Stimulated activated CD8-positive, alpha-beta memory T cell treated with anti-CD3 and anti-CD28 coated beads, Interleukin-2, amount 100 ng/mL, for 1 hour (primary cell): ENCODE results near the gene ABCA13.

Experiments used
- DNase-seq, 2 donors: peaks; one replicate each; pipeline ENCODE4 v3.0.0-alpha.2; 2020; ENCODE audit warnings: low read depth in 2 of 2

Gene ABCA13

DNA sequence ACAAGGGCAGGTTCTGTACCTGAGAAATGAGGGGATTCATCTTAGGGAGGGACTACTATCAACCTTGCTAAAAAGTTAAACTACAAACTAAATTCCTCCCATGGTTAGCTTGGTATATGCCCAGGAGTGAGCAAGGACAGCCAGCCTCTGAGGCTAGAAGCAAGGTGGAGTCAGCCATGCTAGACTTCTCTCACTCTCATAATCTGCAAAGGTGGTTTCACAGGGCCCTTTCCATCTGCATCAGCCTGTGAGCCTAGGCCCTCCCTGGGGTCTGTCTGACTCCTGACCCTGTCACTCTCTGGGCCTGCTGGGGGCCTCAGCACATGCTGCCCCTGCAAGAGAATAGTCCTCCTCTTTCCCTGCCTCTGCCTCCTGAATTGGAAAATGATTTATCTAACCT, 66.1 kb downstream of the ABCA13 start:
- no peak for DNase-seq

- no peak for DNase-seq
Observed at GRCh38 chr7:48242846-48243245, 71.6 kb downstream of the ABCA13 start.

DNA sequence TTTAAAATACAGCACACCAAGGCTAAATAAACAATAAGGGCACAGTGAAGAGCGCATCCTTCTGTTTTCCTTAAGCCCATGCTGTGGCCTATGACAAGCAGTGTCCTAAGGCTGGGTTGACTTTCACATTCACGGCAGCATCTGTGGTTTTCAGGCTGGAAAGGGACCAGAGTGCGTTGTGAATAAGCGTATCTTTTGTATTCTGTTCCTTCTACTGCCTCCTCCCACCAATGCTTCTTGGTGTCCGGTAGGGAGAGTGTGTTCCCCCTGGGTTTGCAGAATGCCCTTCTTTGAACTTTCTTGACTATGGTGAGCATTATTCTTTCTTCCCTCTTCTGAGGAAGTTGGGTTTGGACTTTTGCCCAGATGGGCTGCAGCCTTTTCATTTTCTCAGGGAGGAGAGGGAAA, 73.6 kb downstream of the ABCA13 start:
- no peak for DNase-seq

- no peak for DNase-seq
Observed at GRCh38 chr7:48245751-48246472, 74.7 kb downstream of the ABCA13 start.

- no peak for DNase-seq
Observed at GRCh38 chr7:48249166-48249565, 77.9 kb downstream of the ABCA13 start.

GRCh38 chr7:48250441-48250951, 79.2 kb downstream of the ABCA13 start:
- DNase-seq: no peak

- DNase-seq: no peak
Observed at GRCh38 chr7:48251766-48252165, 80.5 kb downstream of the ABCA13 start.

GRCh38 chr7:48252995-48253394, 81.7 kb downstream of the ABCA13 start:
- no peak for DNase-seq

DNA sequence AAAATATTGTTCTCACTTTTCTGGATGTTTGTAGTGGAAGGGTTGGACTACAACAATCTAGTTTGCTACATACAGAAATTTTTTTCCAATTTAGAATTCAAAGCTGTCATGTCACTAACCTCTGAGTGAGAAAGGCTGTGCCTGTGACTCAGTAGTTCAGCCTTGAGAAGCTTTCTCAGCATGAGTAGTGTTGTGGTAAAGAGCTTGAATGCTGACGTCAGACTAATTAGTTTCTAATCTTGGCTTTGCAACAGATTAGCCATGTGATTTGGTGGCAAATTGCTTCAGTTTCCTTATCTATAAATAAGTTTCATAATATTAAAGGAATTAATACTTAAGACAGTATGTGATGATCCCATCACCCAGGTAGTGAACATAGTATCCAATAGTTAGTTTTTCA, 83.8 kb downstream of the ABCA13 start:
- no peak for DNase-seq

DNA sequence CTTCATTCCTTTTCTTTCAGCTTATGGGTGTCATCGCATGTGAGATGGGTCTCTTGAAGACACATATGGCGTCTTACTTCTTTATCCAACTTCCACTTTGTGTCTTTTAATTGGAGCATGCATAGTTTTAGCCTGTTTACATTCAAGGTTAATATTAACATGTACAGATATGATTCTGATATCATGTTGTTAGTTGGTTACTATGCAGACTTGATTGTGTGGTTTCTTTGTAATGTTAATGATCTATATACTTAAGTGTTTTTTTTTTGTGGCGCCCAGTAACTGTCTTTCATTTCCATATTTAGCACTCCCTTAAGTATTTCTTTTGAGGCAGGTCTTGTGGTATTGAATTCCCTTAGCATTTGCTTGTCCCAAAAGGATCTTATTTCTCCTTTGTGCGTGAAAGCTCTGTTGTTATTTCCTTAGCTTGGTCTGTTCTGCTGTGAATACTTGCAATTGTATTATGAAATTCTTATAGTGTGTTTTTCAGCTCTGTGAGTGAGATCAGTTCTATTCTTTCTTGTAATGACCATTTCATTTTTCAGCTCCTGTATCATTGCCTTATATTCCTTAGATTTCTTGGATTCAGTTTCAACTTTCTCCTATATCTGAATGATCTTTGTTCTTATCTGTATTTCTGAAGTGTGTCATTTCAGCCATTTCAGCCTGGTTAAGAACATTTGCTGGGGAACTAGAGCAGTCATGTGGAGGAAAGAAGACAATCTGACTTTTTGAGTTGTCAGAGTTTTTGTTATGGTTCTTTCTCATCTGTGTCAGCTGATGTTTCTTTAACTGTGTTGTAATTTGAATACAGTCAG, 88.4 kb downstream of the ABCA13 start:
- DNase-seq: no peak

DNA sequence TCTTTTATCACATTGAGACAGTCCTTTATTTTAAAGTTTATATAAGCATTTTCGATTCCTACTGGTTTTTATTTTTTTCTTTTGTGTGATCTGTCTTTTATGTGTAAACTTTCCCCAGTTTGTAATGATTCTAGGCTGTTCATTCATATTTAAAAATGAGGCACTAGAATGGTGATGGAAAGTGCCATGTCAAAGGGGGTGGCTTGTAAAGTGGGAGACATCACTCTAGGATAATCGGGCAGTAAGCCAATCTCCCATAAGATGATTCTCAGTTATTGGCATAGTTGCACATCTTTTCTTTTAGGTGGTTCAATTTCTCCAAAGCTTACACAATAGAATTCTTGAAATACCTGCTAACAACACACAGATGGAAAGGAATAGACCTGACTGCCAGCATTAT, 90.4 kb downstream of the ABCA13 start:
- DNase-seq: no peak

GRCh38 chr7:48262606-48263310, 91.5 kb downstream of the ABCA13 start:
- DNase-seq: no peak

GRCh38 chr7:48263311-48263650, 92.0 kb downstream of the ABCA13 start:
- DNase-seq: no peak

GRCh38 chr7:48269066-48269465, 97.8 kb downstream of the ABCA13 start:
- no peak for DNase-seq

- no peak for DNase-seq
Observed at GRCh38 chr7:48274662-48275061, 103.4 kb downstream of the ABCA13 start.

GRCh38 chr7:48279420-48279819, 108.2 kb downstream of the ABCA13 start:
- DNase-seq: no peak

- no peak for DNase-seq
Observed at GRCh38 chr7:48280100-48280499, 108.8 kb downstream of the ABCA13 start.

- DNase-seq: no peak
Observed at GRCh38 chr7:48285373-48285772, 114.1 kb downstream of the ABCA13 start.

DNA sequence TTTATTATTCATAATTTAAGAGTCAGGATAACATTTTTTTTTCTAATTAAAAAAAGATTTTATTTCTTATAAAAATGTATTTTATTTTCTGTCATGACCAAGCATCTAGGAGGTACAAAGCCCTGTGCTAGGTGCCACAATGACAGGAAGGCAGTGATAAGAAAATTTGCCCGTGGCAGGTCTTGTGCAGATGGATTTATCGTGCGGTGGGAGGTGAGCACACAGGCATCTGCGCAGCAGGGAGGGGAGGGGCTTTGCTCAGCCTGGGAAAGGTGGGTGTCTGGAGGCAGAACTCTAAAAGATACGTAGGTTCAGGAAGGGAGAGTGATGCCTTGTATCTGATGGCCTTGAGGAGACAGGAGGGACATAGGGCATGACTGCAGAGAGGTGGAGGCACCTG, 115.6 kb downstream of the ABCA13 start:
- DNase-seq: no peak

- no peak for DNase-seq
Observed at GRCh38 chr7:48289656-48290055, 118.4 kb downstream of the ABCA13 start.

GRCh38 chr7:48292949-48293348, 121.7 kb downstream of the ABCA13 start:
- no peak for DNase-seq

DNA sequence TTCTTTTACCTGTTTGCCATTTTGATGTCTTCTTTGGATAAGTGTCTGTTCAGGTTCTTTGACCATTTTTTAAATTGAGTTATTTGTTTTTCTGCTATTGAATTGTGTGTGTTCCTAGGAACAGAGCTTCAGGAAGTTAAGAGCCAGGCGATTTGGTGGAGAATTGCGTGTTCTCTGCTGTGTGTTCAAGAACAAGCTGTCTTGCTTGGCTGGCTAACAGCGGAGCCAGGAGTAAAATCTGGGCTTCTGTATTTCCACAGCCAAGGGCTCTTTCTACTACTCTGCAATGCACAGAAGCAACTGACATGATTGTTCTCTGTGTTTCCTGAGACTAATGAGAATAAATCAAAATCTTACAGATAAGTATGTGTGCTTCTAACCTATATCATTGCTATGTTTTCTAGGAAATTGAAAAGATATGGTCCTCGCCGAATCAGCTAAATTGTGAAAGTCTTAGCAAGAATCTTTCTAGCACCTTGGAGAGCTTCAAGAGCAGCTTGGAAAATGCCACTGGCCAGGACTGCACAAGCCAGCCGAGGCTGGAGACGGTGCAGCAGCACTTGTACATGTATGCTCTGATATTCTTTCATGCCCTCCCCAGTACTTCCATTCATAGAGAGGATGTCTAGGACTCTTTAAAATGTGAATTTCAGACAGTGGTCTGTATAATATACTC, 124.2 kb downstream of the ABCA13 start:
- no peak for DNase-seq
